Measurements from ENCODE around the gene CSTPP1.
A peak's percentile ranks its signal among the peaks of the same experiment; 100 is the strongest.
"Not testable (repeated sequence)": the region's sequence is repeated elsewhere in the genome, so short reads cannot be mapped to it uniquely, and the experiment has no call there.

CSTPP1 gene

DNA sequence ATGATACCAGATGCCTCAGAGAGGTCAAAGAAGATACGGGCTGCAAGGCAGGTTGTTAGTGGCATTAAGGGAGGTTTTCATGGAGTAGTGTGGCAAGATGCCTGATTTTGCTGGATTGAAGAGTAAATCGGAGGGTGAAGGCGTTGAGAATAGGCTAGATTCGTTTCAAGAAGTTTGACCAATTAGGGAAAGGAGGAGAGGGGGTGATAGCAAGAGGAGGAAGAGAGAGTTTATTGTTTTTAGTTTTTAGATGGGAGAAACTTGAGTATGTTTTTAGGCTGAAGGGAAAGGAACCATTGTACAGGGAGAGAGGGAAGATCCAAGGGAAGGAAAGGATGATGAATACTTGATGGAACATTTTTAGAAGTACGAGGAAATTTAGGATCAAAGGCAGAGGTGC lies 16.5 kb downstream of the CSTPP1 start:
- no peak for DNase-seq

DNA sequence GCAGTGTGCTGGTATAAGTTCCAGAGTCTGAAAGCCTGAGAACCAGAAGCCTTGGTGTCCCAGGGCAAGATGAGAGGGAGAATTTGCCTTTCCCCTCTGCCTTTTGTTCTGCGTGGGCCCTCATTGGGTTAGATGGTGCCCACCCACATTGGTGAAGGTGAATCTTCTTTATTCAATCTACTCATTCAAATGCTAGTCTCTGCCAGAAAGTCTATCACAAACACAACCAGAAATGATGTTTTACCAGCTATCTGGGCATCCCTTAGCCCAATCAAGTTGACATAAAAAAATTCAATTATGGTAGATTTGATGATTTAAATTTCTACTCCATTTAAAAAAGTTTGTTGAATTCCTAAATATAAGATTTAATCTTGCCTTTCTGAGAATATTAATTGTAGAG lies 22.2 kb downstream of the CSTPP1 start:
- DNase-seq: no peak

DNA sequence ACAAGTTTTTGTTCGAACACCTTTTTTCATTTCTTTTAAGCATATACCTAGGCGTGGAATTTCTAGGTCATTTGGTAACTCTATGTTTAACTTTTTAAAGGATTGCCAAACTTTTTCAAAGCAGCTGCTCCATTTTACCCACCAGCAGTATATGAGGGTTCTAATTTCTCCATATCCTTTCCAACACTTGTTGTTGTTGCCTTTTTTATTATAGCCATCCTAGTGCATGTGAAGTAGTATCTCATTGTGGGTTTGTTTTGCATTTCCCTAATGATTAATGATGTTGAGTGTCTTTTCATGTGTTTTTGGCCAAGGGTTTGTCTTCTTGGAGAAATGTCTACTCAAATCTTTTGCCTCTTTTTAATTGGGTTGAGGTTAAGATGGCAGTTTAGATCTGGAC lies 24.5 kb downstream of the CSTPP1 start:
- DNase-seq: no peak

DNA sequence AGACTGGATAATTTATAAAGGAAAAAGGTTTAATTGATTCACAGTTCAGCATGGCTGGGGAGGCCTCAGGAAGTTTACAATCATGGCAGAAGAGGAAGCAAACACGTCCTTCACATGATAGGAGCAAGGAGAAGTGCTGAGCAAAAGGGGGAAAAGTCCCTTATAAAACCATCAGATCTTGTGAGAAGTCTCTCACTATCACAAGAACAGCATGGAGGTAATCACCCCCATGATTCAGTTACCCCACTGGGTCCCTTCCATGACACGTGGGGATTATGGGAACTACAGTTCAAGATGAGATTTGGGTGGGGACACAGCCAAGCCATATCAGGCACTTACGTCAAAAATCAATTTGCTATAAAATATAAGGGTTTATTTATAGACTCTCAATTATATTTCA lies 25.3 kb downstream of the CSTPP1 start:
- peak; percentile 28 to 53 (median 41) for DNase-seq

DNA sequence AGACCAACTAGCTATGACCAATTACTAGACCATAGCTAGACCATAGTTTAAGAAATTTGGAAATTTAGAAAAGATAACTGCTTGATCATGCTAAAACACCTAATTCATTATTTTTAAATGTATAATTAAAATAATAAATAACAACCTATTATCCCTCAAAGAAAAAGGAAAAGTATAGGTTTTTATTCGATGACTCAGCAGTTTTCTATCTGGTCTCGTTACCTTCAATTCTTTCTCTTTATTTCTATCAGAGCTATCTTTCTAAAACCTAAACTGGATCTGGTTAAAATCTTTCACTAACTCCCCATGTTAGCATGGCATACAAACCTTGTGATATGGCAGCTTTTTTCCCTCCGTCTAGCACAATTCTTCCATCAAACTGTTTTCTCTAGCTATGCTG lies 27.3 kb downstream of the CSTPP1 start:
- DNase-seq: no peak

DNA sequence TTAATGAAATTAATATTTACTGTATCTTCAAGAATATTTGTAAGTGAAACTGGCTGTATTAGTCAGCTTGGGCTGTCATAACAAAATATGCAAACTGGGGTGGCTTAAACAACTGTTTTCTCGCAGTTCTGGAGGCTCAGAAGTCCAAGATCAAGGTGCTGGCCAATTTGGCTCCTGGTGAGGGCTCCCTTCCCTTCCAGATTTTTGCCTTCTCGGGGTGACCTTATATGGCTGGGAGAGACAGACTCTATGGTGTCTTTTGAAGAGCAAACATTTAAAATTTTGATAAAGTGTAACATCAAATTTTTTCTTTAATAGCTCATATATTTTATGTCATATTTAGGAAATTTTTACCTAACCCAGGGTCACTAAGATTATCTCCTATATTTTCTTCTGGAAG lies 30.2 kb downstream of the CSTPP1 start:
- DNase-seq: no peak

DNA sequence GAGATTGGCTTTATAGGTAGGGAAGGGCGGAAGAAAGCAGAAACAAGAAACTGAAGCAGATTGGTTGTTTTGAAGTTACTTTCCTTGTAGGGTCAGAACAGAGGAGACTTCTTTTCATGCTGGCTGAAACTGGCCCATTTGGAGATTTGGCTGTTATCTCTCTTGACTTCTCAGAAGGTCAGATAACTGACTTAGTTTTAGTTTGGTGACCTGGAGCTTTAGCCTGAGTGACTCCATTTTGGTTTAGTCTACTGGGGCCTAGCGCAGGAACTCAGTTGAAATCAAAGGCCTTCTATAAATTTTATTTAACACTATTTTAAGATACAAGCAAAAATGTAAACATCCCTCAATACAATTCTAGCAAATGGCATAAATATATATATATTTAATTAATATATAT lies 31.4 kb downstream of the CSTPP1 start:
- DNase-seq: no peak

DNA sequence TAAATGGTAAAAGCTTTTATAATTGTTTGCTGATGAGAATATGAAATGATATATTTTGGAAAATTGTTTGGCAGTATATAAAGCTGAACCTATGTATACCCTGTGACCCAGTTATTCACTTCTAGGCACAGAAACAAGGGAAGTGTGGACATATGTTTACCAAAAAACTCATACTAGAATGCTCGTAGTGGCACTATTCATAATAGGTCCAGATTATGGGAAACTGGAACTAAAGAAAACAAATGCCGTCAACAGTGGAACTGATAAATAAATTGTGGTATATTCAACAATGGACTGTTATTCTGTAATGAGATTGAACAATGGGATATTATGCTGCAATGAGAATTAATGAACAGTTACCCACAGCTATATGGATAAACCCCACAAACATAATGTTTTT lies 32.8 kb downstream of the CSTPP1 start:
- no peak for DNase-seq

DNA sequence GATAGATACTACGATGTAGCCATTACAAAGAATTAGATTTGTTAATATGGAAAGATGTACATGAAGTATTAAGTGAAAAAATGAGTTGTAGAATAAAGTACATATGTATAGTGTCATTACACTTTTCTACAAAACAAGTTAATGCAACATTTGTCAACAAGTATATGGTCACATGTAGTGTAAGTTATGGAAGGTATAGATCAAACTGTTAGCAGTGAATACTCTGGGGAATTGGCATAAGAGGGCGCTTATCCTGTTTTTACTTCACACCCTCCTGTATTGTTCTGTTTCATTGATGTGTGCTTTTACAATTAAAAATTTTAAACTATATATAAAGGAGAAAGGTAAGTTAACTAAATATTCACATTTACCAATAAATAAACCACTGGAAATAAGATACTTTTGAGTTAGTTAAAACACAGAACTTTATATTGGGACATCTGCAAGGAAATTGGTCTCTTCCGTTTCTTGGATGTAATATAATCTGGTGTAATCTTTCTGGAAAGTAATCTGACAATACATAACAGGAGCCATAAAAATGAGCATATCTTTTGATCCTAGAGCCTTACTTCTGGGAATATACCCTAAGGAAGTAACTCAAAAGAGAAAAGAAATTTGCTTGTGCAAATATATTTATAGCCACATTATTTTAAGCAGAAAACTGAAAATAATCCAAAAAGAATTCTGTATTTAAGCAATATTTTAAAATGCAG lies 34.5 kb downstream of the CSTPP1 start:
- DNase-seq: no peak

DNA sequence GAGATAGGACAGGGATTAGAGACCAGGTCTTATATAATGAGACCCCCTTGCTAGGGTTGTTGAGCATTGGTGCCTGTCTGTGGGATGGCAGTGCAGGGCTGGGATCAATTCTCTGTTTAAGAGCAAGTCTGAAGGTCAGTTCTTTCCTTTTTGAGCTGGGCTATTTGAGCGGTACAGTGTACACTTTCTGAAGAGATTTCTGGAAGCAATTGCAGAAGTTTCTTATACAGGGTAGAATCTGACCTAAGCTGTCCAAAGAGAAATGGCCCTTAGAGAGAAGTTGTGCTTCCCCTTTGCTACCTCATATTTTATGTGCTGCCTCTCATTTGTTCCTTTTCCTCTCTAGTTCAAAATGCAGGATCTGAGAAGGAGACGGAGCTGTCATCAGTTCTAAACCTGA lies 35.8 kb downstream of the CSTPP1 start:
- peak; percentile 56 to 84 (median 72) for DNase-seq

DNA sequence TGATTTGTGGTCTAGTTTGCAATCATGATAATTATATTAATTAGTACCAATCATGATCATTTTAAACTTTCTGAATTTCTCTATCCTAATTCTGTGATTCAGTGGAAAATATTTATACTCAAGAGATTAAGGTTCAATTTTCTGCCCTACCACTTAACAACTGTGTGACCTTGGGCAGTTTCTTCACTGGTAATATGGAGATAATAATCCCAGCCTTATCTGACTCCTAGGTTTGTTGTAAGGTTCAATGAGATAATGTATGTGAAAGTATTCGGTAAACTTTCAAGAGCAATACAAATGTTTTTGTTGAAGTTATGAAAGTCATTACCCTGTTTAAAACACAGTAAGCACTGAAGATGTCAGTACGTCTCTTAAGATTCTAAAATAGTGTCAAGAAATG lies 36.3 kb downstream of the CSTPP1 start:
- DNase-seq: no peak

DNA sequence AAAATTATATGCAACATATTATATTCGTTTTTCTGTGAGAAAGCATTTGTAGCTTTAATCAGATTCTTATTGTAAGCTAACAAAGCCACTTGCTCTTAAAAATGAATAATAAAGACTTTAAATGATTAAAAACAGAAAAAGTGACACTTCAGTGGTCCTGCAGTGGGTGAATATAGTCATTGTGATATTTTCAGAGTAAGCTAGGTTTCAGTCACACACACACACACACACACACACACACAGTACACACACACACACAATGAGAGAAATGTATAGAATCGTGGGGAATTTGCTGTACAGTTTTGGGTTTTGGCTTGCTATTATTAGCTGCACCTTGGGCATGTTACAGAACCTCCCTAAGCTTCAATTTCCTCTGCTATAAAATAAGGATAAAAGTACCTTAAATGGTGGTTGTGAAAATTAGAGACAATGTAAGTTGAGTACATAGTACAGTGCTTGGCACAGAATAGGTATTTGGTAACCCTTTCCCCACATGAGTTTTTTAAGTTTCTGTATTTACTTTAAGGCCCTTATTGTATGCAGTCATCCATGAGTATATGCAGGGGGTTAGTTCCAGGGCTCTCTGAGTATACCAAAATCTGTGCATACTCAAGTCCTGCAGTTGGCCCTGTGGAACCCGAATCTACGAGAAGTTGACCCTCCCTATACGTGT lies 39.8 kb downstream of the CSTPP1 start:
- DNase-seq: no peak

DNA sequence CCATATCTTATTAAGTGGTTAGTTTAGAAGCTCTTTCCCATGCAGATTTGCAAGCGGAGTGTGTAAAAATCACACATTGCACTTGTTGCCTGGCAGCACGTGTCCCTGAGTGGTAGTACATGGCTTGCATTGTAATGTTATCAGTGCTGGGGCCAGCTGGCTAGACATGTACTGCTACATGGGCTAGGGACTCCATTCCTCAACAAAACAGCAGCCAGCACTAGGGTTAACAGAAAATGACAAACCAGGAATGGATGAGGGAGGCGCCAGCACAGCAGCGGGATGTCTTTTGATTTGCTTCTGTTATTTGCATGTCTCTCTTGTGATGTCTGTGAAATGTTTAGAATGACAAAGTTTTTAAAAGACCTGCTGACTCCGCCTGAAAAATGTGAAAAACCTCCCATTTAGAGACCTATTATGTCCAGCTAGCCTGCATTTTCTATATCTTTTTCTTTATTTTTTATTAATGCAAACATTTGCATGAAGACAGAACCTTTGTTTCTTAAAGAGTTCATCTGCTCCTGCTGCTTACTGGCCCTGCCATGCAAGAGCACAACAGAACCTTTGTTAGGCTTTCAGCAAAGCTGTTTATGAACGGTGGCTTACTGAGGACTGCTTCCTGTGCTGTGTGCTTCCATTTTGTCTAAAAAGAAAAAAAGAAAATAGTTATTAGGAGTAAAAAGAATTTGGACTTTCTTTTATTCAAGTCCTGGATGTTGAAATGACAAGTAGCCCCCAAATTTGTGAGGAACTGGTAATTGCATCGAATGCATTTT lies 40.7 kb downstream of the CSTPP1 start:
- DNase-seq: no peak

DNA sequence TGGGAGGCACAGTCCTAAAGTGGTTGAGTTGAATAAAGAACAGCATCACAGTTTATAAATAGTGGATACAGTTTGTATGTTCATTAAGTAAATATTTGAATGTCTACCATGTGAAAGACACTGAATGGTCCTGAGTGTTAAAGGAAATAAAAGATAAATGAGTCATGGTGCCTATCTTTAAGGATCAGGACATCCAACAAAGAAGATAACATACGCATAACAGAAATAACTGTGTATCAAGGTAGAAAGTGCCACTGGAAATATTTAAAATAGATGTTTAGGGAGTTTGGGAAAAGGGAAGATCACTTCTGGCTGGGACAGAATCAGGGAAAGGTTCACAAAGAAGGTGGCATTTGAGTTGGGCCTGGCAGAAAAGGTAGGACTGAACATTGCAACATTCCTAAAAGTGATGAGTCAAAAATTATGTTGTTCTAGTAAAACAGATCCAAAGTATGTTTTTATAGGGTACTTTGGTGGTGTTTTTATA lies 41.5 kb downstream of the CSTPP1 start:
- no peak for DNase-seq

DNA sequence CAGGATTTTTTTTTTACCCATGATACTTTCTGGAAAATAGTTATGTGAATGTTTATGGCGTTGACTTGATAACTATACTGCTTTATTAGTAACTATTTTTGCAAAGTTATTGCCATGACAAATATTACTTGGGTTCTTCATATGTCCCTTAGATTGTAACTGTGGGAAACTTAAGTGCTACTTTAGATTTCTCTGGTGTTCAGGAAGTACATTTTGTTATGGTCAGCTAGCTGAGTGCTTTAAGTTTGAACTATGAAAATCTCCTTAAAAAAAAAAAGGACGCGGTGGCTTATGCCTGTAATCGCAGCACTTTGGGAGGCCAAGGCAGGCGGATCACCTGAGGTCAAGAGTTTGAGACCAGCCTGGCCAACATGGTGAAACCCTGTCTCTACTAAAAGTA lies 42.8 kb downstream of the CSTPP1 start:
- DNase-seq: no peak

DNA sequence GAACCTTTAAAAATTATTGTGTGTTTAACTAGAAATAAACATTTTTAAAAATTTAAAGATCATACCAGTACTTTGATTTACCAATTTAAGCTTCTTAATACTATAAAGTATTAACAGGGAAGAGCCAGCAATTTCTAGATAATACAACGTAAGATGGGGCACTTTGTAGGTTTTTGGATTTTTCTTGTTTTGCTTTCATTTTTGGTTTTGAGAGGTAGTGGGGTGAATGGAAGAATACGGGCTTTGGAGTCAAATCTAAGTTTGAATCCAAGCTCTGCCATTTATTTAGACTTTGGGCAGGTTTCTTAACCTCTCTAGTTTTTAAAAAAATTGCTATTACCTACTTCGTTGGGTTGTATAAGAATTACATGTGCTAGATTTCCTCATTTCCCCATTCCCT lies 44.9 kb downstream of the CSTPP1 start:
- no peak for DNase-seq

DNA sequence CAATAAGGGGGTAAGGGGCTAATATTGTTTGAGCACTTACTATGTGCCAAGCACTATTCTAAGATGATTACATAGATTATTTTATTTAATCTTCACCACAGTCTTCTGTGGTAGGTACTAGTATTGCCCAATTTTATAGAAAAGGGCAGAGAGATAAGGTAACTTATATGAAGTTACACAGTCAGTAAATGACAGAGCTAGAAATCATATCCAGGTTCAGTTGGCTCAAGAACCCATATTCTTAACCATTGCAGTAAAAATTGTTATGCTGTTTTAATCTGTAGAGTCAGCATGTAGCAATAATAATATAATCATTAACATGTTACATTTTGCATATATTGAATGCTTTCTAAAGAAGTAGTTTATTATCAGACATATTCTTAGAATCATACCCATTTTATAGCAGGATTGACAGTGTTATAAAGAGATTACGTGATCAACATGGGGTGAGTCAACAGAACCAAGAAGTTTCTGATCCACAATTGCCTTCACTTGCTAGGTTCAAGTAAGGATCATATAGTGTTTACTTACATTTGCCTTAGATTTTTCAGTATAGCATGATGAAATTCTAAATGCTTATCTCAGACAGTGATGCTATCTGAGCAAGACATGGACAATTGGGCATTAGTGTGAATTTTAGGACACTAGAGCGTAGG lies 46.4 kb downstream of the CSTPP1 start:
- no peak for DNase-seq

DNA sequence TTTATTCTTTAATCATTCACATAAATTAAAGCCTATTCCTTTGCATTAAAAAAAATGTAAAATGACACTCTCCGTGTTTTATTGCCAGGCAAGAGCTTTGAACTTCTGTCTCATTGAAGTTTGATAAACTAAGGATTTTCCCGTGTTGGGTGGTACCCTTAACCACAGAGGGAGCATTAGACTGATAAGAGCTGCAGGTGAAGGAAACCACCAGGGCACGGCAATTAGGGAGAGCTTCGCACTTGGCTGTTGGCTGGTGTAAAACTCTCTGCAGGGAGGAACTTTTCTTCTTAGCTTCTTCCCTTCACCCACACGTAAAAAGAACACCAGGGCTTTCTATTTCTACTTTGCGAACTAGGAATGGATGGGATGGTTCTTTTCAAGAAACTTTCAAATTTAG lies 47.0 kb downstream of the CSTPP1 start:
- no peak for DNase-seq

DNA sequence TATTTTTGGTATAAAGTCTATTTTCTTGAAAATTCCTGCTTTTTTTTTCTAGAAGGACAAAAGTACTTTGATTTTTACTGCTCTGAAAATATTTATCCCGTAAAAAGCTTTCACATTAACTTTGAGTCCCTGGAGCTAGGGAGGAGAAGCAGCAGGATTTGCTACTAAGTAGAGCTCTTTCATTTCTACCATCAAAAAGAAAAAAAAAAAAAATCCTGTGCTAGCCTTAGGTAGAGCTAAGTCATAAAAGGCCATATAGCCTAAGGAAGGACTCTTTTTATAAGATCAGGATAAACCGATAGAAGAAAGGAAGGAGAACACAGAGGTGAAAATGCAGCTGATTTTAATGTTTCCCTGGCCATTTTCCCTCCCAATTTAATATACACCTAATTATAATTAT lies 48.0 kb downstream of the CSTPP1 start:
- DNase-seq: no peak

DNA sequence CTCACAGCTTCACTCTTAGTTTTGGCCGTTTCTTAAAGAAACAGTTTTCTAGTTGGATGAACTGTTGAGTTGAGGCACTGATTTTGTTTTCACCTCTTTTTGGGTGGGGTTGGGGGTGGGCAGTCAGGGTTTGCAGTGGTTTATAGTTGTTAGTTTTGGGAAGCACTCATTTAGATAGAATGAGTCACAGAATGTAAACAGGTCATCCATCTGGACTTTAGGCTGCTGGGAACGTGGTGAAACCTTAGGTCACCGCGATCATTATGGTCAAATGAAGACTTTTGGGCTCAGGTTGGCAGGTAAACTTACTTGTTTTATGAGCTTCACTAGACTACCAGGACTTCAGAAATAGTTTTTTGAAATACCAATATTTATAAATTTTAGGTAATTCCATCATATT lies 48.4 kb downstream of the CSTPP1 start:
- DNase-seq: no peak

DNA sequence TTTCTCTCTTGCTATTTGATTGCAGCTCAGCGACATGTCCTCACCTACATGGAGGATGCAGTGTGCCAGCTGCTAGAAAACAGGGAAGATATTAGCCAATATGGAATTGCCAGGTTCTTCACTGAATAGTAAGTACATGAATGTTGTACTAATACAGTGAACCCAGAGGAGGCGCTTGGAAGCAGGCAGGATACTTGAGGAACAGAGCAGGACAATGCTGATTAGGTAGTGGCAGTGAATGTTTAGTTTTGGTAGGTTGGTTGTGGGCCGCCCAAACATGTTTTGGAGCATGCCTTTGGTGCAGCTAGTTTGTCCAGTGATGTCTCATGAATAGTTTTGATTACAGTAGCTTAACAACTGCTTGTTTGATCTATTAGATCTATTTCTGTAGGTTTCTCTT lies 50.6 kb downstream of the CSTPP1 start:
- DNase-seq: no peak

DNA sequence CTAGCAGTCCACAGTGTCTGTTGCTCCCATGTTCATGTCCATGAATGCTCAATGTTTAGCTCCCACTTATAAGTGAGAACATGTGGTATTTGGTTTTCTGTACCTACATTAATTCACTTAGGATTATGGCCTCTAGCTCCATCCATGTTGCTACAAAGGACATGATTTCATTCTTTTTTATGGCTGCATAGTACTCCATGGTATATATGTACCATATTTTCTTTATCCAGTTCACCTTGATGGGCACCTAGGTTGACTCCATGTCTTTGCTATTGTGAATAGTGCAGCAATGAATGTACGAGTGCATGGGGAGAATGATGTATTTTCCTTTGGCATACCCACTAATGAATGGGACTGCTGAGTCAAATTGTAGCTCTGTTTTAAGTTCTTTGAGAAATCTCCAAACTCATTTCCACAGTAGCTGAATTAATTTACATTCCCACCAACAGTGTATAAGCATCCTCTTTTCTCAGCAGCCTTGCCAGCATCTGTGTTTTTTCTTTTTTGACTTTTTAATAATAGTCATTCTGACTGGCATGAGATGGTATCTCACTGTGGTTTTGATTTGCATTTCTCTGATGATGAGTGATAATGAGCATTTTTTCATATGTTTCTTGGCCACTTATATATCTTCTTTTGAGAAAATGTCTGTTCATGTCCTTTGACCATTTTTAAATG lies 53.4 kb downstream of the CSTPP1 start:
- DNase-seq: not testable (repeated sequence)

DNA sequence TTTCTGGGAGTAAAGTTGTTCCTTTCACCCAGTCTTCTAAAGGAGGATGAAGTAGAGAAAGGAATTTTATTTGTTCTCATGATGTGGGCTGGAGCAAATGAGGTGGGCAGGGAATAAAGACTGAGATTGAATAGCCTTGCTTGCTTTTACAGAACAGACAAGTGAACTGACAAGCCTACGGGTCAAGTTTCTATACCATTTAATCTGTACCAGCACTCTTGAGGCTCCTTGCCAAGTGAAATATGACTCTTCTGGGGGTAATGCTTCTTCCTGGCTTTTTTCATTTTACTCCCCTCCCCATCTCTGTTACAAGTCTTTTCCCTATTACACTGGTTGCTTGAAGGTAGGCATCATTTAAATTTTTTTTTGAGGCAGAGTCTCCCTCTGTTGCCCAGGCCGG lies 54.8 kb downstream of the CSTPP1 start:
- no peak for DNase-seq

Measured in suppressor macrophage (primary cell).